ENCODE results near the gene AMD1. TPM values are rescaled to one million over a fixed set of nuclear protein-coding genes. Genes with fewer than 3 reads are reported as not detected.

Gene AMD1
- total RNA-seq, 3 donors from 2014 or later = 44.9 to 75.9 (median 72.8) TPM

DNA sequence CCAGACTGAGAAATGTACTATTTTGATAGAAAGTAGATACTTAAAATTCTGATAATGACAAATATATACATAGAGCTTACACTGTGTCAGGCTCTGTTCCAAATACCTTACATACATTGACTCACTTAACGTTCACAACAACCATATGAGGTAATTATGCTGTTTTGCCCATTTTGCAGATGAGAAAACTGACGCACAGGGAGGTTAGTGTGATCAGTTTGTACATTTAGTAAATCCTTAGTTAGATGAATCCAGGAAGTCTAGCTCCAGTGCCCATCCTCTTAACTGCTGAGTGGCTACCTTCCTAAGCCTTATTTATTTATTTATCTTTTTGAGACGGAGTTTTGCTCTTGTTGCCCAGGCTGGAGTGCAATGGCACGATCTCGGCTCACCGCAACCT, 60.6 kb downstream of the AMD1 start:
- no peaks in the 10 kb centered on the region for H3K36me3 ChIP-seq (ENCODE audit: low read depth)
- TF ChIP-seq, protein P1, sequence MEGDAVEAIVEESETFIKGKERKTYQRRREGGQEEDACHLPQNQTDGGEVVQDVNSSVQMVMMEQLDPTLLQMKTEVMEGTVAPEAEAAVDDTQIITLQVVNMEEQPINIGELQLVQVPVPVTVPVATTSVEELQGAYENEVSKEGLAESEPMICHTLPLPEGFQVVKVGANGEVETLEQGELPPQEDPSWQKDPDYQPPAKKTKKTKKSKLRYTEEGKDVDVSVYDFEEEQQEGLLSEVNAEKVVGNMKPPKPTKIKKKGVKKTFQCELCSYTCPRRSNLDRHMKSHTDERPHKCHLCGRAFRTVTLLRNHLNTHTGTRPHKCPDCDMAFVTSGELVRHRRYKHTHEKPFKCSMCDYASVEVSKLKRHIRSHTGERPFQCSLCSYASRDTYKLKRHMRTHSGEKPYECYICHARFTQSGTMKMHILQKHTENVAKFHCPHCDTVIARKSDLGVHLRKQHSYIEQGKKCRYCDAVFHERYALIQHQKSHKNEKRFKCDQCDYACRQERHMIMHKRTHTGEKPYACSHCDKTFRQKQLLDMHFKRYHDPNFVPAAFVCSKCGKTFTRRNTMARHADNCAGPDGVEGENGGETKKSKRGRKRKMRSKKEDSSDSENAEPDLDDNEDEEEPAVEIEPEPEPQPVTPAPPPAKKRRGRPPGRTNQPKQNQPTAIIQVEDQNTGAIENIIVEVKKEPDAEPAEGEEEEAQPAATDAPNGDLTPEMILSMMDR (IDR thresholded peaks at IDR 0.05) = no peak
- ATAC-seq = no peak
- intact Hi-C loops (cut with DNase I, micrococcal nuclease) = no loop called here
- no peaks in the 10 kb centered on the region for H3K4me1 ChIP-seq (ENCODE audit: low read depth)
- no peaks in the 10 kb centered on the region for H3K9me3 ChIP-seq
- H3K4me3 ChIP-seq = no peak overlapping the region
- DNase-seq = no peak

DNA sequence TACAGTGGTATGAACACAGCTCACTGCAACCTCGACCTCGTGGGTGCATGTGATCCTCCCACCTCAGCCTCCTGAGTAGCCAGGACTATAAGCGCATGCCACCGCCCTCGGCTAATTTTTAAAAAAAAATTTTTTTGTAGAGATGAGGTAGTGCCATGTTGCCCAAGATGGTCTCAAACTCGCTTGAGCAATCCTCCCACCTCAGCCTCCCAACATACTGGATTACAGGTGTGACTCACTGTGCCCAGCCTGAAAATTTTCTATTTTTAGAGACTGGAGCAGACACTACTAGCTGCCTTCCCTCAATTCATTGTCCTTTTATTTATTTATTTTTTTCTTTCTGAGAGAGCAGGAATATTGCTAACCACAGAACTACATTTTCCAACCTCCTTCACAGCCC, 63.6 kb downstream of the AMD1 start:
- DNase-seq (no peak), ATAC-seq (no peak)
- Histone ChIP-seq H3K9me3 (no peaks in the 10 kb centered on the region), H3K36me3 (ENCODE audit: low read depth) (no peaks in the 10 kb centered on the region), H3K4me3 (no peak overlapping the region), H3K4me1 (ENCODE audit: low read depth) (no peaks in the 10 kb centered on the region)
- TF ChIP-seq, protein P1 (IDR thresholded peaks at IDR 0.05) = no peak
- intact Hi-C loops (cut with DNase I, micrococcal nuclease) = no loop called here

DNA sequence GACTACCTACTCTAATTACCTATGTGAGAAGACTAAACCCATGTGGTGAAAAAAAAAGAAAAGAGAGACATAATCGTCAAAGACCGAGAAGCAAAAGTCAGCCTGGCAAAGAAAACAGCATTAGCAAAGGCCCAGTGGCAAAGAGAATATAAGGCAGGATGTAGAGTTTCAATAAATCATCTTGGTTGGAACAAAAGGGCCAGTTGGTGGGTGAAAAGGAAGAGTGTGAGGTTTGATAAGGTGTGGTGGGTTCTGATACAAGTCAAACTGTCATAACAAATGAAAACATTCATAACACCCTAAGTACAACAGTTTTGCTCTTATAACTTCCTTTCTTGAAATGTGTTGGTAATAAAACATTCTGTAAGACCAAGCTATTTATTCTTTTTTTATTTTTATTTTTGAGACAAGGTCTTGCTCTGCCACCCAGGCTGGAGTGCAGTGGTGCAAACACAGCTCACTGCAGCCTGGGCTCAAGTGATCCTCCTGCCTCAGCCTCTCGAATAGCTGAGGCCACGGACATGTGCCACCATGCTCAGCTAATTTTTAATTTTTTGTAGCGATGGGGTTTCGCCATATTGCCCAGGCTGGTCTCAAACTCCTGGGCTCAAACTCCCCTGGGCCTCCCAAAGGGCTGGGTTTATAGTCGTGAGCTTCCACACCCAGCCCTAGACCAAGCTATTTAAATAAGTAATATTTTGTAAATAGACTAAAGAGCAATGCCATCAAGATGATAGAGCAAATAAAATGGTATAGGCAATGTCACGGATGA, 65.0 kb downstream of the AMD1 start:
- intact Hi-C loops (cut with DNase I, micrococcal nuclease) = no loop called here
- no peak for ATAC-seq
- TF ChIP-seq, protein P1 (IDR thresholded peaks at IDR 0.05) = no peak
- no peak for DNase-seq
- no peaks in the 10 kb centered on the region for H3K9me3 ChIP-seq
- no peak overlapping the region for H3K4me3 ChIP-seq
- H3K4me1 ChIP-seq (ENCODE audit: low read depth) = no peaks in the 10 kb centered on the region
- H3K36me3 ChIP-seq (ENCODE audit: low read depth) = no peaks in the 10 kb centered on the region

DNA sequence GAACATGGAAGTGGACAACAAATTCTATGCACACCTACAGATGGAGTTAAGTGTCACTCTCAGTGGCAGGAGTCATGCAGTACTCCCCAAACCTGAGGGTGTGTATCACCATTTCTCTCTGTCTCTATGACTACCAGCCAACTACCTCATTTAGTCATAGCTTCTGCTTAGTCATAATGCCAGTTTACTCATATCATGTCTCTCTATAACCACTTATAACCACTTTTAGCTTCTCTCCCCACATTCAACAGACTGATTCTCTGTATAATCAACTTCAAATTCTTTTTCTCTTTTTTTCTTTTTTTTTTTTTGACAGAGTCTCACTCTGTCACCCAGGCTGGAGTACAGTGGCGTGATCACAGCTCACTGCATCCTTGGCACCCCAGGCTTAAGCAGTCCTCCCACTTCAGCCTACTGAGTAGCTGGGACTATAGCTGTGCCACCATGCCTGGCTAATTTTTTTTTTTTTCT, 70.1 kb downstream of the AMD1 start:
- intact Hi-C loops (cut with DNase I, micrococcal nuclease) = no loop called here
- no peak overlapping the region for H3K4me3 ChIP-seq
- H3K4me1 ChIP-seq (ENCODE audit: low read depth) = no peaks in the 10 kb centered on the region
- H3K36me3 ChIP-seq (ENCODE audit: low read depth) = no peaks in the 10 kb centered on the region
- ATAC-seq = peak; percentile 79
- TF ChIP-seq, protein P1 (IDR thresholded peaks at IDR 0.05) = no peak
- no peaks in the 10 kb centered on the region for H3K9me3 ChIP-seq
- DNase-seq = no peak

Other genes starting within 250 kb of the AMD1 start
- 10 to 100 TPM; 24.3 to 34.3 (median 27.7) TPM for gene CDK19, start 59.3 kb upstream of the AMD1 start, total RNA-seq
- gene GTF3C6, start 83.9 kb downstream of the AMD1 start, total RNA-seq = 10 to 100 TPM; 69.7 to 76.4 (median 73.5) TPM
- 10 to 100 TPM; 11.4 to 20.3 (median 13.7) TPM for gene RPF2, start 107.3 kb downstream of the AMD1 start, total RNA-seq
- 1 to 10 TPM; 1.4 to 6.0 (median 3.8) TPM for gene SLC16A10, start 212.7 kb downstream of the AMD1 start, total RNA-seq

Data from mucosa of descending colon (tissue), 3 donors.